NCI-H2196 (cell line): ENCODE measurements around the gene PCBP2.
A peak's percentile ranks its signal among the peaks of the same experiment; 100 is the strongest.
"Not testable (repeated sequence)": the region's sequence is repeated elsewhere in the genome, so short reads cannot be mapped to it uniquely, and the experiment has no call there.

Experiments used
- DNase-seq: peaks from one replicate; lab custom pipeline; 2025; ENCODE audit not compliant: unreplicated experiment; lab: John Stamatoyannopoulos, UW

Gene PCBP2

DNA sequence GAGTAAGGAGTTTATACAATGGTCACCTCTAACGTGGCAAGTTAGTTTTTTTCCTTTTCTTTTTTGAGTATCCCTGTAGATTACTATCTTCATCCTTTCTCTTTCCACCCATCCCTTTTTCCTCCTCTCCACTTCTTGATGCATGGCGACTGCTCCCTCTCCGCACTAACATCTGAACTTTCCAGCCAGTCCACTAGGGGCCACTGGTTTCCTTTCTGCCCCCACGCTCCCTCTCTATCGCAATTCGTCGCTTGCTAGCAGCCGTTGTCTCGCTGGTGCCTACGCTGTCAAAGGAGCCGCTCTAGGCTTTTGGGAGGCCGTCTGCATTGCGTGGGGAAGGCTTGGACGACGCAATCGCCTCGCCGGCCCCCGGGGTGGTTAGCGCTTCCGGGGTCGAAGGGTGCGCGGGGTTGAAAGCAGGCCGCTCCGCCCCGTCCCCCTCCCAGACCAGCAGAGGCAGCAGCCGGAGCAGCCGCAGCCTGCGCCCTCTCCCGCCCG lies at the start of gene PCBP2:
Gene PCBP2 (plus strand): TSS at position 442 of the 498 bp plus-strand sequence. CDS start 2,699 bp downstream, outside the sequence.
- DNase-seq: peak; percentile 98

DNA sequence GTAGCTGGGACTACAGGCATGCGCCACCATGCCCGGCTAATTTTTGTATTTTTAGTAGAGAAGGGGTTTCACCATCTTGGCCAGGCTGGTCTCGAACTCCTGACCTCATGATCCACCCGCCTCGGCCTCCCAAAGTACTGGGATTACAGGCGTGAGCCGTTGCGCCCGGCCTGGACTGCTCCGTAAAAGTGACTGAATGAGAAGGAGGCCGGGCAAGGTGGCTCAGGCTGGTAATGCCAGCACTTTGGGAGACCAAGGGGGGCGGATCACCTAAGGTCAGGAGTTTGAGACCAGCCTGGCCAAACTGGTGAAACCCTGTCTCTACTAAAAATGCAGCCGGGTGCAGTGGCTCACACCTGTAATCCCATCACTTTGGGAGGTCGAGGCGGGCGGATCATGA lies 49.6 kb upstream of the PCBP2 start:
- DNase-seq: not testable (repeated sequence)

DNA sequence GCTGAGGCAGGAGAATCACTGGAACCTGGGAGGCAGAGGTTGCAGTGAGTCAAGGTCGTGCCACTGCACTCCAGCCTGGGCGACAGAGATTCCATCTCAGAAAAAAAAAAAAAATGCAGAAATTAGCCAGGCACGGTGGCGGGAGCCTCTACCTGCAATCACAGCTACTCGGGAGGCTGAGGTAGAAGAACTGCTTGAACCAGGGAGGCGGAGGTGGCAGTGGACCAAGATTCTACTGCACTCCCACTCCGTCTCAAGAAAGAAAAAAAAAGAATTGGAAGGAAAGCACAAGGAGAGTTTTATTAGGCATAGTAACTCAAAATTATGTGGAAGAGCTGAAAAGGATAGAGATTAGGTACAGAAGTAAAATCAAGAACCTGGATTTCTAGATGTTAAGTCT lies 49.0 kb upstream of the PCBP2 start:
- DNase-seq: no peak

DNA sequence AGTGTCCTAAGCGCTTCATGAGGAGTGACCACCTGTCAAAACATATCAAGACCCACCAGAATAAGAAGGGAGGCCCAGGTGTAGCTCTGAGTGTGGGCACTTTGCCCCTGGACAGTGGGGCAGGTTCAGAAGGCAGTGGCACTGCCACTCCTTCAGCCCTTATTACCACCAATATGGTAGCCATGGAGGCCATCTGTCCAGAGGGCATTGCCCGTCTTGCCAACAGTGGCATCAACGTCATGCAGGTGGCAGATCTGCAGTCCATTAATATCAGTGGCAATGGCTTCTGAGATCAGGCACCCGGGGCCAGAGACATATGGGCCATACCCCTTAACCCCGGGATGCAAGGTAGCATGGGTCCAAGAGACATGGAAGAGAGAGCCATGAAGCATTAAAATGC lies 41.0 kb upstream of the PCBP2 start:
- no peak for DNase-seq

DNA sequence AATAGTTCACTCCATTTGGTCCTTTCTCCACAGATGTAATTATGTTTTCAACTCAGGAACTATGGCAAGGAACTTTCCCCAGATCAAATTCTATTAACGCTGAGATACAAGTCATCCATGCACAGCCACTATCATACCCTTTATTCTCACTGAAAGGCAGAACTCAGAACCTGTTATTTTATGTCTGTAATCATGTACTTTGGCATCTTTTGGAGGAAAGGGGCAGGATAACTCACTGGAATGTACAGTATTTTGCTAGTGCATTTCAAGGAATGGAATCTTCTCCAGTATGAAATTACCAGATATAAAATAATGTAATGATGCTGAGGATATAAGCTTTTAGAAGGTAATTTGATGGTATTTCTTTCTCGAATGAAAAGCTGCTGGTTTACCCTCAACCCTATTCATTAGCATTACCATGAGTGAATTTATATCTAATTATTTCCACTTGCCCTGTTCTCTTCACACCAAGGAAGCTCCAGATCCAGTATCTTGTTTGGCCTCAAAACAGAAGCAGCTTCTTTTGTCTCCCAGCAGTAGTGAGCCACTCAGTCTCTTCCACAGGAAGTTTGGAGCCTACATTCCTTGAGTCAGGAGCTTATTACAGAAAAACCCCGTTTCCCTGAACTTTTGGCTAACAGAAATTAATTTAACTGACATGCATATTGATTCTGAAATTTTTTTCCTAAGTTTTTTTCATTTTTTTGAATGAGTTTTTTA lies 38.3 kb upstream of the PCBP2 start:
- DNase-seq: no peak

DNA sequence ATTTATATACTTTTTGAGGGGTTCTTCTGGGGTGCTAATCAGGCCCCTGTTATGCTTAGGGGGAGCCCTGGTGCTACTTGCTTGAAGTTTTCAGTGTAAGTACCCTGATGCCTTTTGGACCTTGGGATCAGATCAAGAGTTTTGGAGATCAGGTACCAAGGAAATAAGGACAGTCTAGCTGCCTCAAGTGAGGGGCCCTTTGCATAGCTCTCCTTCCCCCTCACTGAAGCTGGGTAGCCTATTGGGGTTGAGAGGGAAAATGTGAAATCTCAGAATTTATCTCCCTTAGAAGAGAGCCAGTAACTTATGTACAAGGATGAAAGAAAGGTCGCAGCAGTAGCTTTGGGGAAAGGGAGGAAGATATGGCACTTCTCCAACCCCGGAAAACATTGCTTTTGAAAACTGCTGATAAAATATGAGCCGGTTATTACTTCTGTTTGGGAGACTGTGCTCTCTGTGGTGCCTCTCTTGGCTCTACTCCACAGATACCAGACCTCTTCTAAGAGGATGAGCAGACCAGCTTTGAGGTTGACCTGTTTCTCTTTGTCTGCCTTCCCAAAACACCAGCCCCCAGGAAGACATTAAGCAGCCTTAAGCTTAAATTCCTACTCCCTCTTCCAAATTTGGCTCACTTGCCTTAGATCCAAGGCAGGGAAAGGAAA lies 37.0 kb upstream of the PCBP2 start:
- DNase-seq: no peak

DNA sequence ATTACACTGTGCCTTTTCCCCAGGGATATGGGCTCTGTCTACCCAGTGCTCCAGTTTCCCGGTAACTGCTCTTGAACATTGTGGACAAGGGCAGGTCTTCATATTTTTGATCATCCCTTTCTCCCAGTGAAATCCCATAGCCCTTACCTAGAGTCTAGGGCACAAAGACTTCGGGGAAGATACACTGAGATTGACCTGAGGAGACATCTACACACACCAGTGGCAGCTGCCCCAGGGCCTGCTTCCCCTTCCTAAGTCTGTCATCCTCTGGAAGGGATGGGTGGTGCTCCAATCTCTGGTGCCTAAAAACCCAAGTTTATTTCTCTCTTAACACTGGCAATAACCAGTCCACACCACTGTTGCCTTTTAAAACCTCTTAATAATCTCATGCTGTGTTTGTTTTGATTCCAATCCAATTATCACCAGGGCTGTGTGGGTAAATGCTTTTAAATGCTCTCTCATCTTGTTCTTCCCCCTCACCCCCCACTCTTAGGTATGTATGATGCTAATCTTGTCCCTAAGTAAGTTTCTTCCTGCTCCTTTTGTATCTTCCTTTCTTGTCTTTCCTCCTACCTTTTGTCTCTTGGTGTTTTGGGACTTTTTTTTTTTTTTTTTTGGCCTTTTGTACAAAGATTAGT lies 36.0 kb upstream of the PCBP2 start:
- DNase-seq: peak; percentile 20

DNA sequence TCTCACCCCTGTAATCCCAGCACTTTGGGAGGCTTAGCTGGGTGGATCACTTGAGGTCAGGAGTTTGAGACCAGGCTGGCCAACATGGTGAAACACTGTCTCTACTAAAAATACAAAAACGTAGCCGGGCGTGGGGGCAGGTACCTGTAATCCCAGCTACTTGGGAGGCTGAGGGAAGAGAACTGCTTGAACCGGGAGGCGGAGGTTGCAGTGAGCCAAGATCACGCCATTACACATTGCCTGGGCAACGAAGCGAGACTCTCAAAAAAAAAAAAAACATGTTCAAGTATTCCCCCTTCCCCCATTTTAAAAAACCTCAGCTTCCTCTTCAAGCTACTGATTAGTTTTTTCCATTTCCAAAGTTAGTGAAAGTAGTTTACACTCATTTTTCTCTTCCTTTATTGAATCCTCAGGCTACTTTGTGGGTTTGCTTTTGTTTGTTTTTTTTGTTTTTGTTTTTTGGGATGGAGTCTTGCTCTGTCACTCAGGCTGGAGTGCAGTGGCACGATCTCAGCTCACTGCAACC lies 34.5 kb upstream of the PCBP2 start:
- not testable (repeated sequence) for DNase-seq

DNA sequence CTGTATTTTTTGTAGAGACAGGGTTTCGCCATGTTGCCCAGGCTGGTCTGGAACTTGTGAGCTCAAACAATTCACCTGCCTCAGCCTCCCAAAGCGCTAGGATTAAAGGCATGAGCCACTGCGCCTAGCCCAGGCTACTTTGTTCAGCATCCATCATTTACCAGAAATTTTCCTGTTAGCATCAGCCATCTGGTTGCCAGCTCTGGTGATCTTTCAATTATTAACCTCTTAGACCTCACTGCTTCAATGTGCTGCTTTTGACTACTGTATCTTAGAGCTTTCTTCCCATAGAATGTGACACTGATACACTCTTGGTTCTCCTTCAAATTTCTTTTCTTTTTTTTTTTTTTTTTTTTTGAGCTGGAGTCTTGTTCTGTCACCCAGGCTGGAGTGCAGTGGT lies 33.7 kb upstream of the PCBP2 start:
- DNase-seq: no peak

DNA sequence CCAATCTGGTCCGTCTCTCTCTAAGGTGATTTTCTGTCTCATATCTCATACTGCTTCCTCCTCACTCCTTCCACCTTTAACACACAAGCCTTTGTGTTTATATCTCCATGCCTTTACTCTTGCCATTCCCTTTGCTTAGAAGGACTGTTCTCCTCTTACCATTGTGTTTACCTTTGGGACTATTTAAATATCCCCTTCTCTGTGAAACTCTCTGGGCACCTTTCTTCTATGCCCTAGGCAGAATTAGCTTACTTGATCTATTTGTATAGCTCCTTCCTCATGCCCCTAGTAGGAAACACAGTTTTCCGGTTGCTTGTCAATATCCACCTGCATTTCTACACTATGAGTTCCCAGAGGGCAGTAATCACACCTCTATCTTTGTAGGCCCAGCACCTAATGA lies 32.1 kb upstream of the PCBP2 start:
- DNase-seq: no peak

DNA sequence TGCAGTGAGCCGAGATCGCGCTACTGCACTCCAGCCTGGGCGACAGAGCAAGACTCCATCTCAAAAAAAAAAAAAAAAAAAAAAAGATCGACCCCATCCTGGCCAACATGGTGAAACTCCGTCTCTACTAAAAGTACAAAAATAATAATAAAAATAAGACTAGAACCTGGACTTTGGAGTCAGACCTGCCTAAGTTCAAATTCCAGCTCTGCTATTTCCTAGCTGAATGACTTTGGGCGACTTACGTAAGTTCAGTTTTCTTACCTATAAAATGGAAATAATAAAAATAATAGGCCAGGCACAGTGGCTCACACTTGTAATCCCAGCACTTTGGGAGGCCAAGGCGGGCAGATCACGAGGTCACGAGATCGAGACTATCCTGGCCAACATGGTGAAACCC lies 29.7 kb upstream of the PCBP2 start:
- not testable (repeated sequence) for DNase-seq

DNA sequence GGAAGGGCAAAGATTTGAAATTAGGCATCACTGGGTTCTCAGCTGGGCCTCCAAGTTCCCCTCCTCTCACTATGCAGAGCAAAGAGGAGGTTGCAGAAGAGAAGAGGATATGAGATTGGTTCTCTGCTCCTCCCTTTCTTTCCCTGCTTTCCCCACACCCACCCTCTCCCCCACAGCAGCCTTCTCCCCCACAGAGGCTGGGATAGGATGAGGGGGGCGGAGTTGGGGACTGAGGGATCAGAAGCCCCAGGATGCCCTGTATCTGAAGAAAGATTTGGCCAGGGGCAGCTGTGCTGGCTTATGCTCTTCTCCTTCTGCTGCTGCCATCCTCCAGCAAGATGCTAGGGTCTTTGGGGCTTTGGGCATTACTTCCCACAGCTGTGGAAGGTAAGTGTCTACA lies 28.3 kb upstream of the PCBP2 start, which contains the start of gene AMHR2:
Gene AMHR2 (plus strand): TSS at position 259 of the 400 bp plus-strand sequence. CDS start 80 bp downstream, at position 339.
- no peak for DNase-seq

DNA sequence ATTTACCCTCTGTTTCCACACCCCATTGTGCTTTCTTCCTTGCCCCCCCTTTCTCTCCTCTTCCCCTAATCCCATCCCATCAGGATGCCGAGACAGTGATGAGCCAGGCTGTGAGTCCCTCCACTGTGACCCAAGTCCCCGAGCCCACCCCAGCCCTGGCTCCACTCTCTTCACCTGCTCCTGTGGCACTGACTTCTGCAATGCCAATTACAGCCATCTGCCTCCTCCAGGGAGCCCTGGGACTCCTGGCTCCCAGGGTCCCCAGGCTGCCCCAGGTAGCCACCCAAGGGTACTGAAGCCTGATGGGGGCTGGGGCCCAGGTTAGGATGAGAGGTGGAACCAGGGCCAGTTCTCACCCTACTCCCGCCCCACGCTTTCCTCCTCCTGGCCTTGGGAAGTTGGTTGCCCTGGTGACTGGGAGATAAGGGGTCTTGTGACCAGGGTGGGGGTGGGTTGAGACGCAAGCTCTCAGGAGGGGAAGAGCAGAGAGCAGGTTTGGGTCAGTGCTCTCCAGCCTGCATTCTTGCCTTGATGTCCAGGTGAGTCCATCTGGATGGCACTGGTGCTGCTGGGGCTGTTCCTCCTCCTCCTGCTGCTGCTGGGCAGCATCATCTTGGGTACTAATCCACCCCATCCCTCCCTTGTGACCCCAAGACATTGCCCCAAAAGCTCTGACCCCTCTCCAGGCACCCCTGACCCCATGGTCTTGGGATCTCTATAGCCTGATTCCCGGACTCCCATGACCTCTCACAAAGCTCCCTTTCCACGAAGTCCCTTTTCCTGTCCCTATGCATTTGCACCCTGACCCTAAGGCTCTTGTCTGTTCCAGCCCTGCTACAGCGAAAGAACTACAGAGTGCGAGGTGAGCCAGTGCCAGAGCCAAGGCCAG lies 27.0 kb upstream of the PCBP2 start:
- no peak for DNase-seq

DNA sequence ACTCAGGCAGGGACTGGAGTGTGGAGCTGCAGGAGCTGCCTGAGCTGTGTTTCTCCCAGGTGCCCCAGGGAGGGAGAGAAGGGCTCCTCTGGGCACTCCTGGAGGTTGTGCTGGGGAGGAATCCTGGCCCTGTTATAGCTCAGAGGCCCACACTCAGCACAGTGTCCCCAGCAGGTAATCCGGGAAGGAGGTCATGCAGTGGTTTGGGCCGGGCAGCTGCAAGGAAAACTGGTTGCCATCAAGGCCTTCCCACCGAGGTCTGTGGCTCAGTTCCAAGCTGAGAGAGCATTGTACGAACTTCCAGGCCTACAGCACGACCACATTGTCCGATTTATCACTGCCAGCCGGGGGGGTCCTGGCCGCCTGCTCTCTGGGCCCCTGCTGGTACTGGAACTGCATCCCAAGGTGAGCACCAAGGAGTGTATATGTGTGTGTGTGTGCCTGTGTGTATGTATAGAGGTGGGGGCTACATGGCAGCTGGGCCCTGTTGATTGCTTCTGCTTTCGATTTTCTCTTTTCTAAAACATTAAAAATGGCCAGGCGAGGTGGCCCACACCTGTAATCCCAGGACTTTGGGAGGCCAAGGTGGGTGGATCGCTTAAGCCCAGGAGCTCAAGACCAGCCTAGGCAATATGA lies 26.3 kb upstream of the PCBP2 start:
- no peak for DNase-seq

DNA sequence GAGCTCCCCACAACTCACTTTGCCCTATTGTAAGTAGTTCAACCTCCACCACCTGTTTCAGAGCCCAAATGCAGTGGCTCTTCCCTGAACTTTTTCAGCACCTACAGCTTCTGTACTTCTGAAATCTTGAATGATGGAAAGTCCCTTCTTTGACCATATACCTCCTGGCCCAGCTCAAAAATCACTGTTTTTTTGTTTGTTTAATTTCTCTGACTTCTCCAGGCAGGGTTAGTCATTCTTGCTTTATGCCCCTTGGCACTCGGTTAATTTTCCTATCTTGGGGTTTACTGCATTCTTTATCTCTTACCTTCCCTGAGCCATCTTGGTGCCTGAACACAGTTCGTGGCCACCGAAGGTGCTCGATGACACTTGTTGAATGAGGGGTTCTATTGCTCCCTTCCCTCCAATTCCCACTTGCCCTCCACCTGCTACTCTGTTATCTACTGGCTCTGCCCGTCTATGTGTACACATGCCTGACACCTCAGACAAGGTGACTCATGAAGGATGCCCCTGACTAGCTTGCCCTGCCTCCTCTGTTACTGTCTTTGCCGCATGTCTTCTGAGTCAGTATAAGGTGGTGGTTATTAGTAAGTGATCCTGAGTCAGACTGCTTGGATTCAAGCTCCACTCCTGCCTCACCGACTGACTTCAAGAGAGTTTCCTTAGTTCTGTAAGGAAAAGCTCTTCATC lies 23.9 kb upstream of the PCBP2 start:
- no peak for DNase-seq

DNA sequence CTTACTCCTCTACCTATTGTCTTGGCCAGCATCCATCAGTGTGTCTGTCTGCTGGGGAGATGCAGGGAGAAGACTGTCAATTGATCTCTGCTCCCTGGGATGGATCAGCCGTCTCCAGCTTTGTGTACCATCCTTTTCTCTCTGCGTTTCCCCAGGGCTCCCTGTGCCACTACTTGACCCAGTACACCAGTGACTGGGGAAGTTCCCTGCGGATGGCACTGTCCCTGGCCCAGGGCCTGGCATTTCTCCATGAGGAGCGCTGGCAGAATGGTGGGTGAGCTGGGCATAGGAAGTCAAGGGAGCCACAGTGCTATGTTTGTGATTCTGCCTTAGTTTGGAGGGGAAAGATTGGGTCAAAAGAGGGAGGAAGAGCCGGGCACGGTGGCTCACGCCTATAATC lies 23.2 kb upstream of the PCBP2 start:
- no peak for DNase-seq

DNA sequence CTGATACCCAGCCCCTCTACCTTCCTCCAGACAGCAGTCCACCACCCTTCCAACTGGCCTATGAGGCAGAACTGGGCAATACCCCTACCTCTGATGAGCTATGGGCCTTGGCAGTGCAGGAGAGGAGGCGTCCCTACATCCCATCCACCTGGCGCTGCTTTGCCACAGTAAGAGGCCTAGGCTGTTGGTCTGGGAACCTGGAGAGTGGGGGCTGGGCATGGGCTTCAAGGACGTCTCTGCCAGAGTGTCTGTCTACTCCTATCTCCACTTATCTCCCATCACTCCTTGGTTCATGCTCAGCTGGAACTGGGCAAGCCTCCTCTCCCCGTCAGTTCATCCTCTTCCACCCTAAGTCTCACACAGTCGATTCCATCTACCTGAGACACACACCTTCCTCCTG lies 21.8 kb upstream of the PCBP2 start:
- no peak for DNase-seq

DNA sequence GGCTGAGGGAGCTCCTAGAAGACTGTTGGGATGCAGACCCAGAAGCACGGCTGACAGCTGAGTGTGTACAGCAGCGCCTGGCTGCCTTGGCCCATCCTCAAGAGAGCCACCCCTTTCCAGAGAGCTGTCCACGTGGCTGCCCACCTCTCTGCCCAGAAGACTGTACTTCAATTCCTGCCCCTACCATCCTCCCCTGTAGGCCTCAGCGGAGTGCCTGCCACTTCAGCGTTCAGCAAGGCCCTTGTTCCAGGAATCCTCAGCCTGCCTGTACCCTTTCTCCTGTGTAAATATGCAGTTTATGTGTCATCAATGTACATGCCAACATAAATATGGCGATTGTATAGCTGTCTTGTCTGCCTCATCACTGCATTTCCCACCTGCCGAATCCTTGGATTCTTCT lies 20.7 kb upstream of the PCBP2 start:
- no peak for DNase-seq

DNA sequence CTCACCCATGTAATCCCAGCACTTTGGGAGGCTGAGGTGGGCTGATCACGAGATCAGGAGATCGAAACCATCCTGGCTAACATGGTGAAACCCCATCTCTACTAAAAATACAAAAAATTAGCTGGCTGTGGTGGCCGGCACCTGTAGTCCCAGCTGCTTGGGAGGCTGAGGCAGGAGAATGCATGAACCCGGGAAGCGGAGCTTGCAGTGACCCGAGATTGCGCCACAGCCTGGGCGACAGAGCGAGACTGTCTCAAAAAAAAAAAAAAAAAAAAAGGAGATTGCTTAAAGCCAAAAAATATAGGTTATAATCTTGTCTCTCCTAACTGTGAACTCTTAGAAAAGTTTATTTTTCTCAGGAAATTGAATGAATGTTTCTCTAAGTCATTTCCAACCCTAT lies 16.6 kb upstream of the PCBP2 start:
- not testable (repeated sequence) for DNase-seq

DNA sequence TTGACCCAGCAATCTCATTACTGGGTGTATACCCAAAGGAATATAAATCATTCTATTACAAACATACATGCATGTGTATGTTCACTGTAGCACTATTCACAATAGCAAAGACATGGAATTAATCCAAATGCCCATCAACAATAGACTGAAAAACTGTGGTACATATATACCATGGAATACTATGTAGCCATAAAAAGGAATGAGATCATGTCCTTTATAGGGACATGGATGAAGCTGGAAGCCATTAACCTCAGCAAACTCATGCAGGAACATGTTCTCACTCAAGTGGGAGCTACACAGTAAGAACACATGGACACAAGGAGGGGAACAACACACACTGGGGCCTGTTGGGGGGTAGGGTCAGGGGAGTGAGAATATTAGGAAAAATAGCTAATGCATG lies 12.3 kb upstream of the PCBP2 start:
- not testable (repeated sequence) for DNase-seq
